Measurements from ENCODE around the gene FBXO8. TPM values are rescaled to one million over a fixed set of nuclear protein-coding genes. Genes with fewer than 3 reads are reported as not detected.

FBXO8 gene
- total RNA-seq, 3 donors from 2014 or later (not counting 1 experiment from before 2014, with no cell fraction given), result 12.3 to 15.2 (median 14.8) TPM

DNA sequence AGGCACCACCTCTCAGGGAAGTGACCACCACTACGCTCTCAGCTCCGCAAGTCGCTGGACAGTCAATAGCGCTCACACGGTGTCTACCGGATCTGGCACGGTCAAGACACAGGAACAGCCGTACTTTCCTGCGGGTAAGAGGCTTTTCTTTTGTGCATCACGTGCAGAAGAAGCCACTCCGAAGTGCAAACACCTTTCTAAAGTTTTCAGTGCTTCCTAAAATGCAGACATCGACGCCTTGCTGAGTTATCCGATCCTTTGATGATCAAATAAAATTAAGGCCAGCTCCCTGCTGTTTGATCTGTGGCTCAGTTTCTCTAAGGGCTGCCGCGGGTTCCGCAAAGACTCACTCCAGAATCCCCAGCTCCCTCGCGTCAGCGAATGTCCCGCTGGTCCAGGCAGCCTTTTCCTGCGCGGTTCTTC is 71.8 kb downstream of the FBXO8 start:
- H3K27ac Mint-ChIP-seq, result no peak overlapping the region

DNA sequence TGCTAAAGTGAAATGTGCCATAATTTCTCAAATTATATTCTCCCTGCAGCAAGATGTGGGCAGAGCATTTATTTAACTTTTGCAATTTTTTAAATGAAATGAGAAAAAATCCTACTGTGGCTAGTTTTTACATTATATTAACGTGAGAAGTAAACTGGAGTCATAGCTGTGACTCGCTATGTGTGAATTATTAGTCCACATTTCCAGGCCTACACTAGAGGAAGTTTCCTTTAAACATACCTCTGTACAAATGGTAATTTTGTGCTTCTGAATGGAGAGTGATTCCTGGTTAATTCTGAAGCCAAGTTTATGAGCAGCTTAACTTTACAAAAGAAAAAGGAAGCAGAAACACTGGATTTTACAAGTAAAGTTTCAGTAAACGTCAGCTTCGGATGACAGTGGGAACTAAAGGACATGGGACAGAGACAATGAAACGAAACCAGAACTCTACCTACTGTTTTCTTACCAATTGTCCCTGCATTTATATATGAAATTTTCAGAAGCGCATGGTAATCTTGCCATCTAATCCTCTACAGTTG is 72.4 kb downstream of the FBXO8 start:
- intact Hi-C loops (cut with micrococcal nuclease), result no loop called here
- ATAC-seq, result no peak

More for the DNA sequence above, 71.8 kb downstream of the FBXO8 start:
- 6% methylated on average over 23 of the region's 23 CpGs for WGBS (ENCODE audit: insufficient coverage)
- H3K4me3 Mint-ChIP-seq, result peak overlapping the region; percentile 6
- Histone ChIP-seq H3K9me3 (ENCODE audit: control insufficient read depth, insufficient read depth, low read length) (no peaks in the 10 kb centered on the region), H3K27me3 (ENCODE audit: control insufficient read depth, insufficient read depth, low read length) (peaks cover 70% of the 10 kb centered on the region), H3K36me3 (ENCODE audit: control insufficient read depth, insufficient read depth, low read length) (no peaks in the 10 kb centered on the region), H3K4me1 (ENCODE audit: control insufficient read depth, insufficient read depth, low read length) (peaks cover 14% of the 10 kb centered on the region), H3K27ac (ENCODE audit: low read length) (no peak overlapping the region), H3K4me3 (ENCODE audit: low read length) (no peak overlapping the region)
- peak in 1 of 2 donors; percentile 6 for DNase-seq
- H3K9me3 Mint-ChIP-seq, result no peaks in the 10 kb centered on the region
- intact Hi-C loops (cut with micrococcal nuclease), result no loop called here
- ATAC-seq, result no peak
- peaks cover 35 to 36% of the 10 kb centered on the region in 2 donors for H3K4me1 Mint-ChIP-seq
- TF ChIP-seq, protein P1, sequence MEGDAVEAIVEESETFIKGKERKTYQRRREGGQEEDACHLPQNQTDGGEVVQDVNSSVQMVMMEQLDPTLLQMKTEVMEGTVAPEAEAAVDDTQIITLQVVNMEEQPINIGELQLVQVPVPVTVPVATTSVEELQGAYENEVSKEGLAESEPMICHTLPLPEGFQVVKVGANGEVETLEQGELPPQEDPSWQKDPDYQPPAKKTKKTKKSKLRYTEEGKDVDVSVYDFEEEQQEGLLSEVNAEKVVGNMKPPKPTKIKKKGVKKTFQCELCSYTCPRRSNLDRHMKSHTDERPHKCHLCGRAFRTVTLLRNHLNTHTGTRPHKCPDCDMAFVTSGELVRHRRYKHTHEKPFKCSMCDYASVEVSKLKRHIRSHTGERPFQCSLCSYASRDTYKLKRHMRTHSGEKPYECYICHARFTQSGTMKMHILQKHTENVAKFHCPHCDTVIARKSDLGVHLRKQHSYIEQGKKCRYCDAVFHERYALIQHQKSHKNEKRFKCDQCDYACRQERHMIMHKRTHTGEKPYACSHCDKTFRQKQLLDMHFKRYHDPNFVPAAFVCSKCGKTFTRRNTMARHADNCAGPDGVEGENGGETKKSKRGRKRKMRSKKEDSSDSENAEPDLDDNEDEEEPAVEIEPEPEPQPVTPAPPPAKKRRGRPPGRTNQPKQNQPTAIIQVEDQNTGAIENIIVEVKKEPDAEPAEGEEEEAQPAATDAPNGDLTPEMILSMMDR (IDR thresholded peaks at IDR 0.05), result no peak
- H3K27me3 Mint-ChIP-seq (ENCODE audit: low read depth in 2 of 2), result peaks cover 56 to 75% of the 10 kb centered on the region in 2 donors
- peaks cover 3% of the 10 kb centered on the region for H3K36me3 Mint-ChIP-seq

DNA sequence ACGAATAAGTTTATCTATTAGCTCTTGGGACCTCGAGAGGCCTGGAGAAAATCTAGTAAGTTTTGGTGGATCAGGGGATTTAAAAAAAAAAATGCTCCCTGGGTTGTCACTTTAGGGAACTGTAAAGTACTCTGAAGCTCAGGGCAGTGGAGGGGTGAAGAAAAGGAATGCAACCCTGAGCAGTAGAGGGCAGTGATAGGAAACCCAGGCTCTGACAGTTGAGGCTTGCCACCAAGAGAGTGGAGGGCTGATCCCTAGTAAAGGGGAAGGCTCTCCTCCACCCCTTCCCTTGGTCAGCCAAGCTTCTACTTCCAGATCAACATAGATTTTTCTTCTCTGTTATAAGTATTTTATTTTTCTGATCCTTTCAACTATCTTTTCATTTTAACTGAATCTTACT is 73.1 kb downstream of the FBXO8 start:
- peaks cover 53 to 63% of the 10 kb centered on the region in 2 donors for H3K27me3 Mint-ChIP-seq (ENCODE audit: low read depth in 2 of 2)
- Histone ChIP-seq H3K36me3 (ENCODE audit: control insufficient read depth, insufficient read depth, low read length) (no peaks in the 10 kb centered on the region), H3K4me3 (ENCODE audit: low read length) (no peak overlapping the region), H3K27ac (ENCODE audit: low read length) (no peak overlapping the region), H3K27me3 (ENCODE audit: control insufficient read depth, insufficient read depth, low read length) (peaks cover 58% of the 10 kb centered on the region), H3K4me1 (ENCODE audit: control insufficient read depth, insufficient read depth, low read length) (peaks cover 14% of the 10 kb centered on the region), H3K9me3 (ENCODE audit: control insufficient read depth, insufficient read depth, low read length) (no peaks in the 10 kb centered on the region)
- DNase-seq (no peak), ATAC-seq (no peak)
- no peak overlapping the region for H3K4me3 Mint-ChIP-seq
- TF ChIP-seq, protein P1 (IDR thresholded peaks at IDR 0.05), result no peak
- H3K4me1 Mint-ChIP-seq, result peaks cover 25 to 26% of the 10 kb centered on the region in 2 donors
- no peaks in the 10 kb centered on the region for H3K36me3 Mint-ChIP-seq
- 60% methylated on average over 2 of the region's 2 CpGs for WGBS (ENCODE audit: insufficient coverage)
- H3K9me3 Mint-ChIP-seq, result no peaks in the 10 kb centered on the region
- intact Hi-C loops (cut with micrococcal nuclease), result no loop called here
- no peak overlapping the region for H3K27ac Mint-ChIP-seq

More for the DNA sequence above, 72.4 kb downstream of the FBXO8 start:
- Mint-ChIP-seq H3K4me1 (peaks cover 29 to 30% of the 10 kb centered on the region in 2 donors), H3K4me3 (no peak overlapping the region), H3K27me3 (ENCODE audit: low read depth in 2 of 2) (peaks cover 55 to 68% of the 10 kb centered on the region in 2 donors), H3K27ac (no peak overlapping the region), H3K9me3 (no peaks in the 10 kb centered on the region), H3K36me3 (no peaks in the 10 kb centered on the region)
- TF ChIP-seq, protein P1 (IDR thresholded peaks at IDR 0.05), result no peak
- WGBS (ENCODE audit: insufficient coverage), result 42% methylated on average over 5 of the region's 6 CpGs
- peaks cover 14% of the 10 kb centered on the region for H3K4me1 ChIP-seq (ENCODE audit: control insufficient read depth, insufficient read depth, low read length)
- H3K4me3 ChIP-seq (ENCODE audit: low read length), result no peak overlapping the region
- H3K36me3 ChIP-seq (ENCODE audit: control insufficient read depth, insufficient read depth, low read length), result no peaks in the 10 kb centered on the region
- peaks cover 64% of the 10 kb centered on the region for H3K27me3 ChIP-seq (ENCODE audit: control insufficient read depth, insufficient read depth, low read length)
- no peaks in the 10 kb centered on the region for H3K9me3 ChIP-seq (ENCODE audit: control insufficient read depth, insufficient read depth, low read length)
- H3K27ac ChIP-seq (ENCODE audit: low read length), result no peak overlapping the region
- DNase-seq, result no peak

DNA sequence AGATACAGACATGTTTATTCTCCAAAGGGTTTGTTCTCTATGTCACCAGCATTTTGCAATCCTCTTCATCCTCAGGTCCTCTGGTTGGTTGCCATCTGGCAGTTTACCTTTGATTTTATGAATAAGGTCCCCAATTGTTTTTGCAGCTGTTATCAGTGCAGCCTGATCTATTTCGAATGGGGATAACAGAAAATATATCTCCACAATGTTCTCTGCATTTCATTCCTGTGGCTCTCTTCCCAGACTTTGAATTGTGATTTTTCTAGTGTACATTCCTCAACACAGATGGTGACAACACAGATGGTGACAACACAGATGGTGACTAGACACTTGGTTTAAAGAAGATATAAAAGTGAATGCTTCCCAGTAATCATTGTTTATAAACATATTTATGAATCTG is 74.1 kb downstream of the FBXO8 start:
- intact Hi-C loops (cut with micrococcal nuclease), result no loop called here
- WGBS (ENCODE audit: insufficient coverage), result 43% methylated on average over 1 of the region's 1 CpG
- H3K4me1 Mint-ChIP-seq, result peaks cover 18 to 20% of the 10 kb centered on the region in 2 donors

More for the DNA sequence above, 74.1 kb downstream of the FBXO8 start:
- H3K9me3 Mint-ChIP-seq, result no peaks in the 10 kb centered on the region
- TF ChIP-seq, protein P1 (IDR thresholded peaks at IDR 0.05), result no peak
- no peaks in the 10 kb centered on the region for H3K36me3 Mint-ChIP-seq
- peaks cover 53 to 58% of the 10 kb centered on the region in 2 donors for H3K27me3 Mint-ChIP-seq (ENCODE audit: low read depth in 2 of 2)
- H3K4me3 ChIP-seq (ENCODE audit: low read length), result no peak overlapping the region
- no peaks in the 10 kb centered on the region for H3K9me3 ChIP-seq (ENCODE audit: control insufficient read depth, insufficient read depth, low read length)
- no peaks in the 10 kb centered on the region for H3K36me3 ChIP-seq (ENCODE audit: control insufficient read depth, insufficient read depth, low read length)
- no peak overlapping the region for H3K27ac ChIP-seq (ENCODE audit: low read length)
- no peak overlapping the region for H3K27ac Mint-ChIP-seq
- ATAC-seq, result no peak
- H3K27me3 ChIP-seq (ENCODE audit: control insufficient read depth, insufficient read depth, low read length), result peaks cover 47% of the 10 kb centered on the region
- H3K4me3 Mint-ChIP-seq, result no peak overlapping the region
- DNase-seq, result no peak
- peaks cover 9% of the 10 kb centered on the region for H3K4me1 ChIP-seq (ENCODE audit: control insufficient read depth, insufficient read depth, low read length)

All from natural killer cell (primary cell).